ENCODE data around the gene AGAP3. TPM values are rescaled to one million over a fixed set of nuclear protein-coding genes. Genes with fewer than 3 reads are reported as not detected.

The AGAP3 gene
- polyA plus RNA-seq, 1 of the 3 experiments (the other 2 are of a cell fraction) = 126 TPM

DNA sequence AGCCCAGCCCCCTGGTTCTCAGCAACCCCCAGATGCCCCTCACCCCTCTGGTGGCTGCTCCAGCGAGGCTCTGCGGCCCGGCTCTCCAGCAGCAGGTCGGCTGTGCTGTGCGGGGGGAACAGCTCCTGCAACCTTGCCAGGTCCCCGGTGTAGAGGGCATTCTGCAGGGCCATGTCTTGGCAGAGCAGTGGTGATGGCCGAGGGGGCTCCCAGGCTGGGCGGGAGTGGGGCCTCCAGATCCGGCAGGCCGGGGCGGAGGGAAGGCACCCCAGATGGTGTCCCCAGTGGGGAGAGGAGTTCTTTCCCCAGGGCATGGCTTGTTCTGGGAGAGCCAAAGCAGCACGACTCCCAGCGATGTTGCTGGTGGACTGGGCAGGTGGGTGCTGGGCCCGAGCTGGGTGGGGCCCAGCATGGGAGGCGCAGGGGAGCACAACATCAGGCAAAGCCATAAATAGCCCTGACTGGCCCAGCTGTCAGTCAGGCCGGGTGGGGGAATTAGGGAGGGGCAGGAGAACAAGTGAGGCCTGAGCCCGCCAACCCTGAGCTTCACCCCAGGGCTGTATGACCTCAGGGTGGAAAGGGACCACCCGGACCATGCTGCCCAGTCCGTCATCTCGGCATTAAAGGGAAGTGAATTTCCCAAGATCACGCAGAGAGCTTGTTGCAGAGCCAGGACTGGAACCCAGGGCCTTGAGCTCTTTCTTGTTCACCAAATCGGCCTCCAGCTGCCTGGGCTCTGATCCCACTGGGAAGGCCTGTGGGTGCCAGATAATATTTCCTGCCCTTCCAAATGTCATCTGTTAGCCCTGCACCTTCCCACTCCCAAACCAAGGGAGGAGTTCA lies 101.4 kb downstream of the AGAP3 start:
- Histone ChIP-seq H2AFZ (ENCODE audit: low read depth) (no peak overlapping the region), H3K4me3 (ENCODE audit: low read depth in 2 of 2, low read length in 1 of 2) (no peak overlapping the region), H3K4me2 (no peak overlapping the region), H3F3A (replicated peaks; ENCODE audit: insufficient read depth) (no peaks in the 10 kb centered on the region), H3K27me3 (ENCODE audit: insufficient read depth) (peaks cover 54% of the 10 kb centered on the region), H3K79me2 (ENCODE audit: insufficient read depth) (no peaks in the 10 kb centered on the region), H3K9me2 (no peaks in the 10 kb centered on the region), H3K4me1 (ENCODE audit: control insufficient read depth in 1 of 2, insufficient read depth in 2 of 2, low read depth in 1 of 2, low read length in 1 of 2) (no peaks in the 10 kb centered on the region), H3K9ac (no peak overlapping the region), H4K20me1 (ENCODE audit: insufficient read depth) (no peaks in the 10 kb centered on the region), H3K36me3 (replicated peaks in 1 of 2; ENCODE audit: control insufficient read depth in 1 of 2, insufficient read depth in 2 of 2, low read length in 1 of 2) (no peaks in the 10 kb centered on the region), H3K27ac (ENCODE audit: low read depth in 2 of 2, low read length in 1 of 2) (no peak overlapping the region), H3K9me3 (no peaks in the 10 kb centered on the region)
- DNase-seq = no peak
- ChIA-PET CTCF (interaction anchor here (0.9 to 1.6 kb wide), 3 partner anchors 26 to 64 kb away, joined by 4 to 6 read pairs (median 5); no protein-coding TSS in a partner anchor), POLR2A (interaction anchor here (0.7 kb wide), 1 partner anchor 21 kb away, joined by 3 read pairs; no protein-coding TSS in a partner anchor)
- TF ChIP-seq FOSL2 (IDR thresholded peaks at IDR 0.05; ENCODE audit: borderline replicate concordance, low read depth) (no peak), TAF1 (IDR thresholded peaks at IDR 0.05; ENCODE audit: borderline replicate concordance, low read depth, low read length) (no peak), TEAD4 (IDR thresholded peaks at IDR 0.05; ENCODE audit: borderline replicate concordance, insufficient read depth) (no peak), NRF1 (IDR thresholded peaks at IDR 0.05; ENCODE audit: low read depth, low read length) (no peak), EZH2phosphoT487 (IDR thresholded peaks at IDR 0.05; ENCODE audit: borderline replicate concordance, low read depth) (no peak), YY1 (IDR thresholded peaks at IDR 0.05; ENCODE audit: low read depth) (no peak), JUND (IDR thresholded peaks at IDR 0.05) (no peak)
- TF ChIP-seq, protein P1, sequence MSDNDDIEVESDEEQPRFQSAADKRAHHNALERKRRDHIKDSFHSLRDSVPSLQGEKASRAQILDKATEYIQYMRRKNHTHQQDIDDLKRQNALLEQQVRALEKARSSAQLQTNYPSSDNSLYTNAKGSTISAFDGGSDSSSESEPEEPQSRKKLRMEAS (IDR thresholded peaks at IDR 0.05; ENCODE audit: low read depth) = no peak
- TF ChIP-seq, protein P2, sequence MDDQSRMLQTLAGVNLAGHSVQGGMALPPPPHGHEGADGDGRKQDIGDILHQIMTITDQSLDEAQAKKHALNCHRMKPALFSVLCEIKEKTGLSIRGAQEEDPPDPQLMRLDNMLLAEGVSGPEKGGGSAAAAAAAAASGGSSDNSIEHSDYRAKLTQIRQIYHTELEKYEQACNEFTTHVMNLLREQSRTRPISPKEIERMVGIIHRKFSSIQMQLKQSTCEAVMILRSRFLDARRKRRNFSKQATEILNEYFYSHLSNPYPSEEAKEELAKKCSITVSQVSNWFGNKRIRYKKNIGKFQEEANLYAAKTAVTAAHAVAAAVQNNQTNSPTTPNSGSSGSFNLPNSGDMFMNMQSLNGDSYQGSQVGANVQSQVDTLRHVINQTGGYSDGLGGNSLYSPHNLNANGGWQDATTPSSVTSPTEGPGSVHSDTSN (IDR thresholded peaks at IDR 0.05) = no peak
- TF ChIP-seq, protein P3, sequence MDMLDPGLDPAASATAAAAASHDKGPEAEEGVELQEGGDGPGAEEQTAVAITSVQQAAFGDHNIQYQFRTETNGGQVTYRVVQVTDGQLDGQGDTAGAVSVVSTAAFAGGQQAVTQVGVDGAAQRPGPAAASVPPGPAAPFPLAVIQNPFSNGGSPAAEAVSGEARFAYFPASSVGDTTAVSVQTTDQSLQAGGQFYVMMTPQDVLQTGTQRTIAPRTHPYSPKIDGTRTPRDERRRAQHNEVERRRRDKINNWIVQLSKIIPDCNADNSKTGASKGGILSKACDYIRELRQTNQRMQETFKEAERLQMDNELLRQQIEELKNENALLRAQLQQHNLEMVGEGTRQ (IDR thresholded peaks at IDR 0.05; ENCODE audit: borderline replicate concordance, low read depth, low read length) = no peak
- 51% methylated on average over 12 of the region's 22 CpGs for WGBS (ENCODE audit: low lambda C conversion rate)

DNA sequence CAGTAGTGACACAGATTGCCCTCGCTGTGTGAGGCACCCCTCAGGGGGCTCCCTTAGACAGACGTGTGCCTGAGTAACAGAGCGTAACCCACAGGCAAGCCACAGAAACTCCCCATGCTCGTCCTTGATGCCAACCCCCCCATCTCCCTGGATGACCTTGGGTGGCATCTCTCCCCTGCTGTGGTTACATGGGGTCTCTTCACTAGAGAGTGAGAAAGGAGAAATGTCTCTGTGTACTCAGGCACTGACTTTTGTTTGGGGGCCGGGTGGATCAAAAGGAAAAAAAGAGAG lies 101.9 kb downstream of the AGAP3 start:
- Histone ChIP-seq H3K27ac (ENCODE audit: low read depth in 2 of 2, low read length in 1 of 2) (no peak overlapping the region), H3K4me3 (ENCODE audit: low read depth in 2 of 2, low read length in 1 of 2) (no peak overlapping the region), H3K79me2 (ENCODE audit: insufficient read depth) (no peaks in the 10 kb centered on the region), H4K20me1 (ENCODE audit: insufficient read depth) (no peaks in the 10 kb centered on the region), H2AFZ (ENCODE audit: low read depth) (no peak overlapping the region), H3K4me1 (ENCODE audit: control insufficient read depth in 1 of 2, insufficient read depth in 2 of 2, low read depth in 1 of 2, low read length in 1 of 2) (no peaks in the 10 kb centered on the region), H3K9me2 (no peaks in the 10 kb centered on the region), H3K9ac (no peak overlapping the region), H3F3A (replicated peaks; ENCODE audit: insufficient read depth) (no peaks in the 10 kb centered on the region), H3K4me2 (no peak overlapping the region), H3K36me3 (replicated peaks in 1 of 2; ENCODE audit: control insufficient read depth in 1 of 2, insufficient read depth in 2 of 2, low read length in 1 of 2) (no peaks in the 10 kb centered on the region), H3K27me3 (ENCODE audit: insufficient read depth) (peaks cover 52% of the 10 kb centered on the region), H3K9me3 (no peaks in the 10 kb centered on the region)
- POLR2A ChIA-PET = no interaction called here
- TF ChIP-seq EP300 (IDR thresholded peaks at IDR 0.05; ENCODE audit: borderline replicate concordance in 1 of 2, low read depth in 1 of 2, low read length in 1 of 2) (no peak), TCF12 (IDR thresholded peaks at IDR 0.05) (no peak), EZH2phosphoT487 (IDR thresholded peaks at IDR 0.05; ENCODE audit: borderline replicate concordance, low read depth) (no peak), RCOR1 (IDR thresholded peaks at IDR 0.05; ENCODE audit: low read length) (no peak), SMC3 (IDR thresholded peaks at IDR 0.05; ENCODE audit: low read depth, low read length) (no peak), POLR2AphosphoS5 (IDR thresholded peaks at IDR 0.05; ENCODE audit: low read depth, low read length) (no peak), YY1 (IDR thresholded peaks at IDR 0.05; ENCODE audit: low read depth) (no peak), JUND (IDR thresholded peaks at IDR 0.05) (no peak), GATA2 (CRISPR knock-in tag; IDR thresholded peaks at IDR 0.05) (no peak), MEF2A (IDR thresholded peaks at IDR 0.05; ENCODE audit: borderline replicate concordance, low read depth) (no peak), SIN3A (IDR thresholded peaks at IDR 0.05; ENCODE audit: borderline replicate concordance, low read depth, low read length) (no peak), FOXM1 (IDR thresholded peaks at IDR 0.05; ENCODE audit: low read depth) (no peak), MXI1 (IDR thresholded peaks at IDR 0.05; ENCODE audit: low read depth, low read length) (no peak), FOXJ3 (CRISPR knock-in tag; IDR thresholded peaks at IDR 0.05) (no peak), TEAD4 (IDR thresholded peaks at IDR 0.05; ENCODE audit: borderline replicate concordance, insufficient read depth) (no peak)
- TF ChIP-seq, protein P1 (IDR thresholded peaks at IDR 0.05; ENCODE audit: low read depth) = no peak
- TF ChIP-seq, protein P3 (IDR thresholded peaks at IDR 0.05; ENCODE audit: borderline replicate concordance, low read depth, low read length) = no peak
- CTCF ChIA-PET = interaction anchor here (0.9 to 1.6 kb wide), 3 partner anchors 25 to 64 kb away, joined by 4 to 6 read pairs (median 5); no protein-coding TSS in a partner anchor
- WGBS (ENCODE audit: low lambda C conversion rate) = 49% methylated on average over 5 of the region's 5 CpGs
- DNase-seq = no peak

Data from SK-N-SH (cell line).